SK-N-SH (cell line): ENCODE measurements around the gene TMEM151A. TPM values are rescaled to one million over a fixed set of nuclear protein-coding genes. Genes with fewer than 3 reads are reported as not detected.

Experiments
- CTCF ChIA-PET: fragments of 300-600, 350-600 bp; formaldehyde crosslinking; extraction: SDS; loops from one replicate; lab custom pipeline; 2021; lab: Yijun Ruan, JAX
- POLR2A ChIA-PET: fragments of 350-600 bp; sonication (Branson Sonifier 250); formaldehyde crosslinking; extraction: SDS; loops from one replicate; lab custom pipeline; 2020; ENCODE audit warnings: antibody characterized with exemption, inconsistent platforms; lab: Yijun Ruan, JAX
- DNase-seq: peaks from one replicate; pipeline ENCODE4 v3.0.0; 2012
- H2AFZ ChIP-seq: fragments of 200-600 bp; sonication (generic); 2 replicates; pipeline ENCODE4 v1.8.1; 2016; ENCODE audit warnings: antibody characterized with exemption, mild to moderate bottlenecking, low read depth
- H3F3A ChIP-seq: fragments of 200-600 bp; sonication (generic); replicated peaks from 2 replicates; pipeline ENCODE3; 2016; ENCODE audit warnings: antibody characterized with exemption, mild to moderate bottlenecking; ENCODE audit not compliant: insufficient read depth
- H3K27ac ChIP-seq, 2 experiments: fragments of 200-500 bp in 1 of 2; fragments of 200-600 bp in 1 of 2; sonication (Bioruptor generic) in 1 of 2; sonication (generic), shearing (Covaris generic) in 1 of 2; 2 replicates each; pipeline versions ENCODE4 v1.5.1 to v1.6.1; 2014 to 2016; ENCODE audit warnings: low read depth in 2 of 2, inconsistent platforms in 1 of 2, low read length in 1 of 2, mild to moderate bottlenecking in 1 of 2, mixed read lengths in 1 of 2
- H3K27me3 ChIP-seq: fragments of 200-600 bp; sonication (generic), shearing (Covaris generic); 2 replicates; pipeline ENCODE4 v1.6.1; 2016; ENCODE audit warnings: mixed run types; ENCODE audit not compliant: insufficient read depth
- H3K36me3 ChIP-seq, 2 experiments: fragments of 200-500 bp in 1 of 2; fragments of 200-600 bp in 1 of 2; sonication (Bioruptor generic) in 1 of 2; sonication (generic) in 1 of 2; replicated peaks in 1 of 2; 2 replicates each; pipeline versions ENCODE3 to v1.5.1; 2014 to 2016; ENCODE audit warnings: low read length in 1 of 2, mild to moderate bottlenecking in 1 of 2; ENCODE audit not compliant: insufficient read depth in 2 of 2, control insufficient read depth in 1 of 2
- H3K4me1 ChIP-seq, 2 experiments: fragments of 200-500 bp in 1 of 2; fragments of 200-600 bp in 1 of 2; sonication (Bioruptor generic) in 1 of 2; sonication (generic), shearing (Covaris generic) in 1 of 2; 2 replicates each; pipeline versions ENCODE4 v1.5.1 to v1.6.1; 2014 to 2016; ENCODE audit warnings: low read depth in 1 of 2, low read length in 1 of 2, mixed run types in 1 of 2; ENCODE audit not compliant: insufficient read depth in 2 of 2, control insufficient read depth in 1 of 2
- H3K4me2 ChIP-seq: fragments of 200-600 bp; sonication (generic), shearing (Covaris generic); 2 replicates; pipeline ENCODE4 v1.6.1; 2017; ENCODE audit warnings: mixed run types
- H3K4me3 ChIP-seq, 2 experiments: fragments of 200-500 bp in 1 of 2; fragments of 200-600 bp in 1 of 2; sonication (Bioruptor generic) in 1 of 2; sonication (generic), shearing (Covaris generic) in 1 of 2; 2 replicates each; pipeline versions ENCODE4 v1.5.1 to v1.8.1; 2014 to 2016; ENCODE audit warnings: low read depth in 2 of 2, inconsistent platforms in 1 of 2, low read length in 1 of 2, mild to moderate bottlenecking in 1 of 2, mixed read lengths in 1 of 2, moderate library complexity in 1 of 2
- H3K79me2 ChIP-seq: fragments of 200-600 bp; sonication (generic); 2 replicates; pipeline ENCODE4 v1.8.1; 2017; ENCODE audit warnings: mild to moderate bottlenecking; ENCODE audit not compliant: insufficient read depth
- H3K9ac ChIP-seq: fragments of 200-600 bp; sonication (generic); 2 replicates; pipeline ENCODE4 v1.6.1; 2017; ENCODE audit warnings: mixed run types
- H3K9me2 ChIP-seq: fragments of 200-600 bp; sonication (generic); 2 replicates; pipeline ENCODE4 v1.6.1; 2017; ENCODE audit warnings: mixed run types
- H3K9me3 ChIP-seq: fragments of 200-600 bp; sonication (generic); 2 replicates; pipeline ENCODE4 v1.6.1; 2017; ENCODE audit warnings: mixed run types, mild to moderate bottlenecking, moderate library complexity
- H4K20me1 ChIP-seq: fragments of 200-600 bp; sonication (generic); 2 replicates; pipeline ENCODE4 v1.6.1; 2017; ENCODE audit warnings: mild to moderate bottlenecking, mixed run types; ENCODE audit not compliant: insufficient read depth
- CHD2 ChIP-seq: fragments of 150-350 bp; IDR thresholded peaks from 2 replicates; pipeline ENCODE4 v1.6.1; 2018; ENCODE audit warnings: low read length; ENCODE audit not compliant: partially characterized antibody
- CTCF ChIP-seq: fragments of 200-600 bp; sonication (generic); IDR thresholded peaks from 2 replicates; pipeline ENCODE4 v1.6.1; 2017; ENCODE audit warnings: antibody characterized with exemption, mild to moderate bottlenecking, moderate library complexity
- ELF1 ChIP-seq: IDR thresholded peaks from 2 replicates; pipeline ENCODE4 v1.4.0; 2012
- FOSL2 ChIP-seq: IDR thresholded peaks from 2 replicates; pipeline ENCODE4 v1.4.0; 2012; ENCODE audit warnings: low read depth, mild to moderate bottlenecking, moderate library complexity, borderline replicate concordance
- FOXM1 ChIP-seq: IDR thresholded peaks from 2 replicates; pipeline ENCODE4 v1.4.0; 2012; ENCODE audit warnings: low read depth, mild to moderate bottlenecking
- GATA2 ChIP-seq: sonication (generic); formaldehyde crosslinking; IDR thresholded peaks from 2 replicates; pipeline ENCODE4 v1.5.0; 2020; ENCODE audit warnings: mild to moderate bottlenecking, missing genetic modification reagents
- MAX ChIP-seq: IDR thresholded peaks from 2 replicates; pipeline ENCODE4 v1.4.0; 2012; ENCODE audit warnings: low read depth
- MEF2A ChIP-seq: IDR thresholded peaks from 2 replicates; pipeline ENCODE4 v1.4.0; 2012; ENCODE audit warnings: low read depth, borderline replicate concordance
- MXI1 ChIP-seq: IDR thresholded peaks from 2 replicates; pipeline ENCODE4 v1.6.1; 2012; ENCODE audit warnings: mild to moderate bottlenecking, low read depth, low read length, improper control_type of control experiment
- NFIC ChIP-seq: IDR thresholded peaks from 2 replicates; pipeline ENCODE4 v1.4.0; 2012; ENCODE audit warnings: borderline replicate concordance
- NRF1 ChIP-seq: IDR thresholded peaks from 2 replicates; pipeline ENCODE4 v1.6.1; 2012; ENCODE audit warnings: low read depth, mild to moderate bottlenecking, low read length
- POLR2AphosphoS5 ChIP-seq: IDR thresholded peaks from 2 replicates; pipeline ENCODE4 v1.6.1; 2012; ENCODE audit warnings: low read depth, low read length
- RCOR1 ChIP-seq: fragments of 150-350 bp; IDR thresholded peaks from 2 replicates; pipeline ENCODE4 v1.6.1; 2017; ENCODE audit warnings: antibody characterized with exemption, low read length
- SIN3A ChIP-seq: IDR thresholded peaks from 2 replicates; pipeline ENCODE4 v1.6.1; 2012; ENCODE audit warnings: low read depth, mild to moderate bottlenecking, low read length, moderate library complexity, borderline replicate concordance
- SMC3 ChIP-seq: IDR thresholded peaks from 2 replicates; pipeline ENCODE4 v1.6.1; 2012; ENCODE audit warnings: low read depth, low read length, improper control_type of control experiment
- TAF1 ChIP-seq: IDR thresholded peaks from 2 replicates; pipeline ENCODE4 v1.6.1; 2012; ENCODE audit warnings: low read depth, mild to moderate bottlenecking, low read length, moderate library complexity, borderline replicate concordance
- TCF12 ChIP-seq: IDR thresholded peaks from 2 replicates; pipeline ENCODE4 v1.4.0; 2012
- TEAD4 ChIP-seq: IDR thresholded peaks from 2 replicates; pipeline ENCODE4 v1.4.0; 2012; ENCODE audit warnings: mild to moderate bottlenecking, borderline replicate concordance; ENCODE audit not compliant: insufficient read depth
- WGBS: methylation state at CpG from one replicate; pipeline ENCODE4 v1.1.6; 2017; ENCODE audit warnings: low lambda C conversion rate; 5-methylcytosine and 5-hydroxymethylcytosine counted together
- polyA plus RNA-seq, 3 experiments: library from polyadenylated mRNA; depleted of rRNA; stranded (reverse); fragments of >200 nt; gene quantifications; 2 replicates each; pipeline ENCODE4 v1.2.3, GENCODE V29; 2012
- TF ChIP-seq, protein P1 (sequence below): fragments of 150-350 bp; IDR thresholded peaks from 2 replicates; pipeline ENCODE4 v1.6.1; 2016; ENCODE audit warnings: mild to moderate bottlenecking, low read depth, low read length
- TF ChIP-seq, protein P2 (sequence below): fragments of 150-350 bp; IDR thresholded peaks from 2 replicates; pipeline ENCODE4 v1.6.1; 2017; ENCODE audit warnings: antibody characterized with exemption, low read length, low read depth, borderline replicate concordance
- TF ChIP-seq, protein P3 (sequence below): IDR thresholded peaks from 2 replicates; pipeline ENCODE4 v1.4.0; 2012; ENCODE audit warnings: low read depth, borderline replicate concordance
- TF ChIP-seq, protein P4 (sequence below): IDR thresholded peaks from 2 replicates; pipeline ENCODE4 v1.6.1; 2012; ENCODE audit warnings: mild to moderate bottlenecking, low read depth, low read length, moderate library complexity

Gene TMEM151A
- polyA plus RNA-seq, 1 of the 3 experiments (the other 2 are of a cell fraction), result 0.35 TPM

GRCh38 chr11:66313321-66314185 lies 21.9 kb downstream of the TMEM151A start (continued):
- no peak for TF ChIP-seq MEF2A
- TF ChIP-seq POLR2AphosphoS5, result no peak

DNA sequence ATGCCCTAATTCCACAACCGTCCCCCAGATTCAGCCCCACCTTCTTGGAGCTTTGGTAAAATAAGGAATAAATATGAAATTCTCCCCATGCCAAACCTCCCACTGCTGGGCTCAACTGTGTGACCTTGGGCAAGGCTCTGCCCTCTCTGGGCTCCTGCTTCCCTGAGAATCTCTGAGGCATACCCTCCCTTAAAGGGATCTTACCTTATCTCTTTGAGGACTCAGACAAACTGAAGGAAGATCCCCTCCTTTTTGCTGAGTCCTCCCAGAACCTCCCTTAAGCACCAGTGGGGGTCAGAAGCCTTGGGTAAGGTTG lies 22.4 kb downstream of the TMEM151A start:
- H3K9ac ChIP-seq, result no peak overlapping the region; the same call in 1 of the 2 replicates
- H3K79me2 ChIP-seq, result no peaks in the 10 kb centered on the region
- H3K4me3 ChIP-seq, result no peak overlapping the region
- WGBS, result 80% methylated on average over 1 of the region's 1 CpG
- H3K36me3 ChIP-seq, result no peaks in the 10 kb centered on the region
- H4K20me1 ChIP-seq, result no peaks in the 10 kb centered on the region
- DNase-seq, result no peak
- no peaks in the 10 kb centered on the region for H3K9me3 ChIP-seq
- H3K4me2 ChIP-seq, result peak overlapping the region; percentile 80; the same call in 1 of the 2 replicates
- H3K27ac ChIP-seq, result peak overlapping the region; percentile 94 to 100; a peak in 3 of 4 replicates
- POLR2A ChIA-PET, result interaction anchor here (0.6 to 3.1 kb wide), 3 partner anchors 21 to 1002 kb away, joined by 3 to 33 read pairs (median 19); partner anchors contain the start of genes RIN1, TMEM151A and YIF1A
- H3K27me3 ChIP-seq, result no peaks in the 10 kb centered on the region
- peaks cover 31 to 69% of the 10 kb centered on the region in 2 experiments for H3K4me1 ChIP-seq
- no peak for TF ChIP-seq SIN3A
- TF ChIP-seq MXI1, result no peak
- no peak for TF ChIP-seq GATA2 (CRISPR knock-in tag)
- TF ChIP-seq, protein P1, sequence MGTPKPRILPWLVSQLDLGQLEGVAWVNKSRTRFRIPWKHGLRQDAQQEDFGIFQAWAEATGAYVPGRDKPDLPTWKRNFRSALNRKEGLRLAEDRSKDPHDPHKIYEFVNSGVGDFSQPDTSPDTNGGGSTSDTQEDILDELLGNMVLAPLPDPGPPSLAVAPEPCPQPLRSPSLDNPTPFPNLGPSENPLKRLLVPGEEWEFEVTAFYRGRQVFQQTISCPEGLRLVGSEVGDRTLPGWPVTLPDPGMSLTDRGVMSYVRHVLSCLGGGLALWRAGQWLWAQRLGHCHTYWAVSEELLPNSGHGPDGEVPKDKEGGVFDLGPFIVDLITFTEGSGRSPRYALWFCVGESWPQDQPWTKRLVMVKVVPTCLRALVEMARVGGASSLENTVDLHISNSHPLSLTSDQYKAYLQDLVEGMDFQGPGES, result no peak
- no peak for TF ChIP-seq FOXM1
- TF ChIP-seq, protein P2, sequence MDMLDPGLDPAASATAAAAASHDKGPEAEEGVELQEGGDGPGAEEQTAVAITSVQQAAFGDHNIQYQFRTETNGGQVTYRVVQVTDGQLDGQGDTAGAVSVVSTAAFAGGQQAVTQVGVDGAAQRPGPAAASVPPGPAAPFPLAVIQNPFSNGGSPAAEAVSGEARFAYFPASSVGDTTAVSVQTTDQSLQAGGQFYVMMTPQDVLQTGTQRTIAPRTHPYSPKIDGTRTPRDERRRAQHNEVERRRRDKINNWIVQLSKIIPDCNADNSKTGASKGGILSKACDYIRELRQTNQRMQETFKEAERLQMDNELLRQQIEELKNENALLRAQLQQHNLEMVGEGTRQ, result no peak
- TF ChIP-seq, protein P3, sequence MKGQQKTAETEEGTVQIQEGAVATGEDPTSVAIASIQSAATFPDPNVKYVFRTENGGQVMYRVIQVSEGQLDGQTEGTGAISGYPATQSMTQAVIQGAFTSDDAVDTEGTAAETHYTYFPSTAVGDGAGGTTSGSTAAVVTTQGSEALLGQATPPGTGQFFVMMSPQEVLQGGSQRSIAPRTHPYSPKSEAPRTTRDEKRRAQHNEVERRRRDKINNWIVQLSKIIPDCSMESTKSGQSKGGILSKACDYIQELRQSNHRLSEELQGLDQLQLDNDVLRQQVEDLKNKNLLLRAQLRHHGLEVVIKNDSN, result no peak
- TF ChIP-seq NFIC, result no peak
- TF ChIP-seq SMC3, result no peak
- no peak for TF ChIP-seq TEAD4
- no peak for TF ChIP-seq CHD2
- TF ChIP-seq, protein P4, sequence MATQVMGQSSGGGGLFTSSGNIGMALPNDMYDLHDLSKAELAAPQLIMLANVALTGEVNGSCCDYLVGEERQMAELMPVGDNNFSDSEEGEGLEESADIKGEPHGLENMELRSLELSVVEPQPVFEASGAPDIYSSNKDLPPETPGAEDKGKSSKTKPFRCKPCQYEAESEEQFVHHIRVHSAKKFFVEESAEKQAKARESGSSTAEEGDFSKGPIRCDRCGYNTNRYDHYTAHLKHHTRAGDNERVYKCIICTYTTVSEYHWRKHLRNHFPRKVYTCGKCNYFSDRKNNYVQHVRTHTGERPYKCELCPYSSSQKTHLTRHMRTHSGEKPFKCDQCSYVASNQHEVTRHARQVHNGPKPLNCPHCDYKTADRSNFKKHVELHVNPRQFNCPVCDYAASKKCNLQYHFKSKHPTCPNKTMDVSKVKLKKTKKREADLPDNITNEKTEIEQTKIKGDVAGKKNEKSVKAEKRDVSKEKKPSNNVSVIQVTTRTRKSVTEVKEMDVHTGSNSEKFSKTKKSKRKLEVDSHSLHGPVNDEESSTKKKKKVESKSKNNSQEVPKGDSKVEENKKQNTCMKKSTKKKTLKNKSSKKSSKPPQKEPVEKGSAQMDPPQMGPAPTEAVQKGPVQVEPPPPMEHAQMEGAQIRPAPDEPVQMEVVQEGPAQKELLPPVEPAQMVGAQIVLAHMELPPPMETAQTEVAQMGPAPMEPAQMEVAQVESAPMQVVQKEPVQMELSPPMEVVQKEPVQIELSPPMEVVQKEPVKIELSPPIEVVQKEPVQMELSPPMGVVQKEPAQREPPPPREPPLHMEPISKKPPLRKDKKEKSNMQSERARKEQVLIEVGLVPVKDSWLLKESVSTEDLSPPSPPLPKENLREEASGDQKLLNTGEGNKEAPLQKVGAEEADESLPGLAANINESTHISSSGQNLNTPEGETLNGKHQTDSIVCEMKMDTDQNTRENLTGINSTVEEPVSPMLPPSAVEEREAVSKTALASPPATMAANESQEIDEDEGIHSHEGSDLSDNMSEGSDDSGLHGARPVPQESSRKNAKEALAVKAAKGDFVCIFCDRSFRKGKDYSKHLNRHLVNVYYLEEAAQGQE, result no peak
- no peak for TF ChIP-seq TAF1
- no peak for TF ChIP-seq RCOR1
- no peak for TF ChIP-seq NRF1
- TF ChIP-seq TCF12, result no peak
- no peak for TF ChIP-seq FOSL2
- no peak for TF ChIP-seq CTCF
- TF ChIP-seq MAX, result no peak
- no peak for TF ChIP-seq ELF1
- peaks cover 15% of the 10 kb centered on the region for H3F3A ChIP-seq
- no peak overlapping the region for H2AFZ ChIP-seq
- CTCF ChIA-PET, result interaction anchor here (0.7 to 12.4 kb wide), 13 partner anchors 8 to 201 kb away, joined by 3 to 280 read pairs (median 46); partner anchors contain the start of genes B4GAT1, BRMS1, CNIH2 and MRPL11
- no peaks in the 10 kb centered on the region for H3K9me2 ChIP-seq
